ENCODE data around the gene ZNF544.
A peak's percentile ranks its signal among the peaks of the same experiment; 100 is the strongest.

The ZNF544 gene

GRCh38 chr19:58305065-58305931 is 76.6 kb downstream of the ZNF544 start, which contains the start of gene ERVK3-1 (continued):
- peak; percentile 92 for TF ChIP-seq ELK4 (IDR thresholded peaks at IDR 0.05; ENCODE audit: borderline replicate concordance, low read depth, low read length)
- no peak for TF ChIP-seq ZFP41 (tag by site-specific recombination; IDR thresholded peaks at IDR 0.05; ENCODE audit: borderline replicate concordance)
- TF ChIP-seq, protein P1, sequence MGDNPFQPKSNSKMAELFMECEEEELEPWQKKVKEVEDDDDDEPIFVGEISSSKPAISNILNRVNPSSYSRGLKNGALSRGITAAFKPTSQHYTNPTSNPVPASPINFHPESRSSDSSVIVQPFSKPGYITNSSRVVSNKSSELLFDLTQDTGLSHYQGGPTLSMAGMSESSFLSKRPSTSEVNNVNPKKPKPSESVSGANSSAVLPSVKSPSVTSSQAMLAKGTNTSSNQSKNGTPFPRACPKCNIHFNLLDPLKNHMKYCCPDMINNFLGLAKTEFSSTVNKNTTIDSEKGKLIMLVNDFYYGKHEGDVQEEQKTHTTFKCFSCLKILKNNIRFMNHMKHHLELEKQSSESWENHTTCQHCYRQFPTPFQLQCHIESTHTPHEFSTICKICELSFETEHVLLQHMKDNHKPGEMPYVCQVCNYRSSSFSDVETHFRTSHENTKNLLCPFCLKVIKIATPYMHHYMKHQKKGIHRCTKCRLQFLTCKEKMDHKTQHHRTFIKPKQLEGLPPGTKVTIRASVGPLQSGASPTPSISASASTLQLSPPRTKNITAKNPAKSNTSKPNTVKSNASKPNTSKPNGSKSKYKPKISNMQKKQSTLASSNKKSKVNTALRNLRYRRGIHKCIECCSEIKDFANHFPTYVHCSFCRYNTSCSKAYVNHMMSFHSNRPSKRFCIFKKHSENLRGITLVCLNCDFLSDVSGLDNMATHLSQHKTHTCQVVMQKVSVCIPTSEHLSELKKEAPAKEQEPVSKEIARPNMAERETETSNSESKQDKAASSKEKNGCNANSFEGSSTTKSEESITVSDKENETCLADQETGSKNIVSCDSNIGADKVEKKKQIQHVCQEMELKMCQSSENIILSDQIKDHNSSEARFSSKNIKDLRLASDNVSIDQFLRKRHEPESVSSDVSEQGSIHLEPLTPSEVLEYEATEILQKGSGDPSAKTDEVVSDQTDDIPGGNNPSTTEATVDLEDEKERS (tag by site-specific recombination; IDR thresholded peaks at IDR 0.05), result no peak
- TF ChIP-seq ZNF571 (tag by site-specific recombination; IDR thresholded peaks at IDR 0.05), result no peak
- no peak for TF ChIP-seq ZNF791 (tag by site-specific recombination; IDR thresholded peaks at IDR 0.05)
- no peak for TF ChIP-seq ZNF548 (tag by site-specific recombination; IDR thresholded peaks at IDR 0.05)
- peak; percentile 50; the same call in 1 of the 2 replicates for TF ChIP-seq ZNF639 (tag by site-specific recombination; IDR thresholded peaks at IDR 0.05)
- TF ChIP-seq PATZ1 (tag by site-specific recombination; IDR thresholded peaks at IDR 0.05), result no peak
- TF ChIP-seq ZBTB20 (tag by site-specific recombination; IDR thresholded peaks at IDR 0.05), result peak; percentile 72; the same call in 1 of the 2 replicates
- peak; percentile 76 for TF ChIP-seq ZNF518A (tag by site-specific recombination; conservative IDR thresholded peaks at IDR 0.05; ENCODE audit: low read depth)
- no peak for TF ChIP-seq ZNF354C (tag by site-specific recombination; IDR thresholded peaks at IDR 0.05; ENCODE audit: borderline replicate concordance, low read depth)
- TF ChIP-seq ZNF677 (tag by site-specific recombination; IDR thresholded peaks at IDR 0.05), result no peak
- peak; percentile 86 for TF ChIP-seq YY2 (tag by site-specific recombination; IDR thresholded peaks at IDR 0.05)
- TF ChIP-seq, protein P2, sequence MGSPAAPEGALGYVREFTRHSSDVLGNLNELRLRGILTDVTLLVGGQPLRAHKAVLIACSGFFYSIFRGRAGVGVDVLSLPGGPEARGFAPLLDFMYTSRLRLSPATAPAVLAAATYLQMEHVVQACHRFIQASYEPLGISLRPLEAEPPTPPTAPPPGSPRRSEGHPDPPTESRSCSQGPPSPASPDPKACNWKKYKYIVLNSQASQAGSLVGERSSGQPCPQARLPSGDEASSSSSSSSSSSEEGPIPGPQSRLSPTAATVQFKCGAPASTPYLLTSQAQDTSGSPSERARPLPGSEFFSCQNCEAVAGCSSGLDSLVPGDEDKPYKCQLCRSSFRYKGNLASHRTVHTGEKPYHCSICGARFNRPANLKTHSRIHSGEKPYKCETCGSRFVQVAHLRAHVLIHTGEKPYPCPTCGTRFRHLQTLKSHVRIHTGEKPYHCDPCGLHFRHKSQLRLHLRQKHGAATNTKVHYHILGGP (tag by site-specific recombination; IDR thresholded peaks at IDR 0.05), result no peak
- no peak for TF ChIP-seq ZNF114 (tag by site-specific recombination; IDR thresholded peaks at IDR 0.05)
- peak; percentile 53 for TF ChIP-seq KLF1 (tag by site-specific recombination; IDR thresholded peaks at IDR 0.05)
- peak; percentile 74; the same call in 1 of the 2 replicates for TF ChIP-seq KLF8 (tag by site-specific recombination; IDR thresholded peaks at IDR 0.05)
- TF ChIP-seq ZFP3 (tag by site-specific recombination; IDR thresholded peaks at IDR 0.05; ENCODE audit: low read depth), result no peak
- peak; percentile 6; the same call in 1 of the 2 replicates for TF ChIP-seq ZNF660 (tag by site-specific recombination; IDR thresholded peaks at IDR 0.05)
- no peak for TF ChIP-seq ZNF138 (tag by site-specific recombination; IDR thresholded peaks at IDR 0.05; ENCODE audit: borderline replicate concordance)
- TF ChIP-seq ZBTB8A (tag by site-specific recombination; IDR thresholded peaks at IDR 0.05), result peak; percentile 85

Measured in HEK293 (cell line).